ENCODE results near the gene KLF4. TPM values are rescaled to one million over a fixed set of nuclear protein-coding genes. Genes with fewer than 3 reads are reported as not detected.

KLF4 gene
- total RNA-seq, 1 experiment from 2014 or later = 7.1 TPM

- Histone ChIP-seq H3K4ac (ENCODE audit: low read depth, low read length) (no peak overlapping the region), H2BK120ac (ENCODE audit: low read depth, low read length, poor library complexity, severe bottlenecking) (no peak overlapping the region), H3K9me3 (ENCODE audit: control insufficient read depth, low read depth, low read length) (no peaks in the 10 kb centered on the region), H4K5ac (ENCODE audit: insufficient read length, low read depth, low read length) (no peak overlapping the region), H3K4me2 (ENCODE audit: insufficient read depth, insufficient read length, low read length) (peak overlapping the region; percentile 72), H3K79me1 (ENCODE audit: insufficient read depth, low read depth, low read length, poor library complexity, severe bottlenecking) (no peaks in the 10 kb centered on the region), H2AFZ (ENCODE audit: low read length) (no peak overlapping the region), H2BK20ac (ENCODE audit: low read depth, low read length, poor library complexity, severe bottlenecking) (no peak overlapping the region), H2BK12ac (ENCODE audit: insufficient read length, low read depth, low read length) (no peak overlapping the region), H2AK5ac (ENCODE audit: insufficient read length, low read length) (no peak overlapping the region), H3K9ac (ENCODE audit: extremely low read depth, insufficient read length, low read length) (no peak overlapping the region), H3K14ac (ENCODE audit: insufficient read depth, low read length) (peak overlapping the region; percentile 38), H3K27me3 (ENCODE audit: insufficient read depth, low read length) (peaks cover 2% of the 10 kb centered on the region), H4K91ac (ENCODE audit: insufficient read length, low read depth, low read length) (no peak overlapping the region), H2BK15ac (ENCODE audit: low read depth, low read length) (no peak overlapping the region), H3K23ac (ENCODE audit: insufficient read length, low read depth, low read length) (no peak overlapping the region), H4K8ac (replicated peaks; ENCODE audit: insufficient read length, low read depth, low read length) (no peak overlapping the region), H2BK5ac (ENCODE audit: insufficient read length, low read length) (no peak overlapping the region), H3K18ac (ENCODE audit: insufficient read length, low read depth, low read length) (peak overlapping the region; percentile 14), H3T11ph (ENCODE audit: low read length) (no peak overlapping the region), H3K56ac (ENCODE audit: insufficient read length, low read depth, low read length) (no peak overlapping the region), H4K20me1 (ENCODE audit: control insufficient read depth, insufficient read depth, insufficient read length) (no peaks in the 10 kb centered on the region), H3K79me2 (ENCODE audit: insufficient read depth, low read length) (no peaks in the 10 kb centered on the region), H3K27ac (ENCODE audit: insufficient read length, low read depth, low read length) (no peak overlapping the region), H3K23me2 (ENCODE audit: insufficient read length, low read depth, low read length, poor library complexity, severe bottlenecking) (peaks cover 7% of the 10 kb centered on the region), H3K4me1 (ENCODE audit: insufficient read depth, low read length) (no peaks in the 10 kb centered on the region)
- no CpG with 5 or more reads among the region's 75 CpGs for WGBS (ENCODE audit: extremely low coverage, insufficient read length, low lambda C conversion rate)
- Mint-ChIP-seq H3K36me3 (ENCODE audit: insufficient read depth in 1 of 3, low read depth in 3 of 3) (no peaks in the 10 kb centered on the region), H3K9me3 (no peaks in the 10 kb centered on the region; a peak in 1 of 5 replicates), H3K4me1 (peaks cover 11 to 17% of the 10 kb centered on the region in 2 experiments), H3K27ac (no peak overlapping the region; a peak in 1 of 7 replicates), H3K4me3 (peak overlapping the region; percentile 69 to 83), H3K27me3 (ENCODE audit: low read depth) (peaks cover 32% of the 10 kb centered on the region)
- peak; percentile 74 for DNase-seq
- peak; percentile 95 for TF ChIP-seq CTCF (conservative IDR thresholded peaks at IDR 0.05)
These were observed 23.8 kb downstream of the KLF4 start for GRCh38 chr9:107465467-107466451.

Data from H9 (cell line).